Endothelial cell of umbilical vein (primary cell): ENCODE data around the gene HNRNPL. TPM values are rescaled to one million over a fixed set of nuclear protein-coding genes. Genes with fewer than 3 reads are reported as not detected.

Experiments used
- BruUV-seq: library from RNA; stranded (reverse); fragments of 400-500 nt; replicated peaks from 2 replicates; lab custom pipeline; 2021; lab: Mats Ljungman, UMichigan
- CTCF ChIA-PET: fragments of 300-600, 350-600 bp; sonication (Branson Sonifier 250); formaldehyde crosslinking; loops from one replicate; lab custom pipeline; 2021; ENCODE audit warnings: antibody characterized with exemption, inconsistent platforms; lab: Charles Lee
- POLR2A ChIA-PET: fragments of 300-600, 350-600 bp; sonication (Branson Sonifier 250); formaldehyde crosslinking; loops from one replicate; lab custom pipeline; 2021; ENCODE audit warnings: antibody characterized with exemption, inconsistent platforms; lab: Charles Lee
- DNase-seq: peaks from one replicate; pipeline ENCODE4 v3.0.0-alpha.2; 2011; ENCODE audit warnings: low read depth, low spot score
- FAIRE-seq: peaks from 2 replicates; lab custom pipeline; 2011; peaks lifted over from hg19 to GRCh38; lab: Jason Lieb, UNC
- H2AFZ ChIP-seq: 2 replicates; pipeline ENCODE4 v1.6.0; 2012; ENCODE audit warnings: low read depth, low read length, control low read depth, inconsistent platforms
- H3K27ac ChIP-seq: 2 replicates; pipeline ENCODE4 v1.5.1; 2011; ENCODE audit warnings: low read depth, mild to moderate bottlenecking, control low read depth, low read length, moderate library complexity; ENCODE audit not compliant: insufficient read depth
- H3K27me3 ChIP-seq, 2 experiments: 2 replicates each; pipeline versions ENCODE4 v1.6.0 to v1.6.1; 2011; ENCODE audit warnings: low read length in 2 of 2, mixed read lengths in 1 of 2; ENCODE audit not compliant: control insufficient read depth in 2 of 2, insufficient read depth in 2 of 2
- H3K36me3 ChIP-seq, 2 experiments: 2 replicates in 1 of 2; 3 replicates in 1 of 2; pipeline ENCODE4 v1.5.1; 2011; ENCODE audit warnings: low read length in 2 of 2, mild to moderate bottlenecking in 1 of 2, moderate library complexity in 1 of 2; ENCODE audit not compliant: control insufficient read depth in 2 of 2, insufficient read depth in 2 of 2; ENCODE audit errors: extremely low read depth in 1 of 2
- H3K4me1 ChIP-seq: 3 replicates; pipeline ENCODE4 v1.5.1; 2011; ENCODE audit warnings: mild to moderate bottlenecking, low read length; ENCODE audit not compliant: control insufficient read depth, insufficient read depth; ENCODE audit errors: extremely low read depth
- H3K4me2 ChIP-seq: 2 replicates; pipeline ENCODE4 v1.6.1; 2011; ENCODE audit warnings: low read length, control low read depth, mixed read lengths; ENCODE audit not compliant: insufficient read depth
- H3K4me3 ChIP-seq, 3 experiments: fragments of 200-600 bp in 1 of 3; sonication (generic), shearing (Covaris generic) in 1 of 3; replicated peaks in 1 of 3; 2 replicates each; pipeline ENCODE4 v1.5.1; 2011 to 2016; ENCODE audit warnings: control low read depth in 3 of 3, low read length in 3 of 3, mild to moderate bottlenecking in 2 of 3, inconsistent platforms in 1 of 3, low read depth in 1 of 3, moderate library complexity in 1 of 3; ENCODE audit not compliant: insufficient read depth in 1 of 3
- H3K79me2 ChIP-seq: 2 replicates; pipeline ENCODE4 v1.6.0; 2012; ENCODE audit warnings: low read length, inconsistent platforms; ENCODE audit not compliant: control insufficient read depth, insufficient read depth
- H3K9ac ChIP-seq: replicated peaks from 2 replicates; pipeline ENCODE3; 2011; ENCODE audit warnings: low read length, control low read depth; ENCODE audit not compliant: insufficient read depth; ENCODE audit errors: extremely low read depth
- H3K9me1 ChIP-seq: replicated peaks from 3 replicates; pipeline ENCODE4 v1.6.0; 2011; ENCODE audit warnings: mild to moderate bottlenecking, low read length; ENCODE audit not compliant: control insufficient read depth, insufficient read depth; ENCODE audit errors: extremely low read depth
- H3K9me3 ChIP-seq: replicated peaks from 2 replicates; pipeline ENCODE4 v1.5.1; 2012; ENCODE audit warnings: low read length, inconsistent platforms; ENCODE audit not compliant: control insufficient read depth, insufficient read depth
- H4K20me1 ChIP-seq: replicated peaks from 2 replicates; pipeline ENCODE3; 2011; ENCODE audit warnings: mild to moderate bottlenecking, low read length; ENCODE audit not compliant: control insufficient read depth, insufficient read depth; ENCODE audit errors: extremely low read depth
- CTCF ChIP-seq, 2 donors: IDR thresholded peaks; 1 replicate in 1 of 2; 2 replicates in 1 of 2; pipeline ENCODE4 v1.5.1; 2011; ENCODE audit warnings: low read length in 2 of 2, mild to moderate bottlenecking in 2 of 2, moderate library complexity in 2 of 2, control low read depth in 1 of 2, inconsistent platforms in 1 of 2, low read depth in 1 of 2; ENCODE audit not compliant: insufficient read depth in 1 of 2; ENCODE audit errors: extremely low read depth in 1 of 2
- EZH2 ChIP-seq: IDR thresholded peaks from 2 replicates; pipeline ENCODE4 v1.6.1; 2012; ENCODE audit warnings: borderline replicate concordance, low read depth, mild to moderate bottlenecking, moderate library complexity, low read length, inconsistent platforms; ENCODE audit not compliant: severe bottlenecking
- MAX ChIP-seq: IDR thresholded peaks from 2 replicates; pipeline ENCODE4 v1.6.1; 2011; ENCODE audit not compliant: insufficient read depth, insufficient read length
- MYC ChIP-seq: IDR thresholded peaks from one replicate; pipeline ENCODE4 v1.6.1; 2011; ENCODE audit warnings: mild to moderate bottlenecking, low read depth, low read length
- POLR2A ChIP-seq: IDR thresholded peaks from 2 replicates; pipeline ENCODE4 v1.6.1; 2012; ENCODE audit warnings: low read depth, mild to moderate bottlenecking, control low read depth, low read length
- POLR2AphosphoS5 ChIP-seq: IDR thresholded peaks from 2 replicates; pipeline ENCODE4 v1.6.1; 2012; ENCODE audit warnings: low read depth, mild to moderate bottlenecking, control low read depth, low read length, moderate library complexity; ENCODE audit not compliant: insufficient read depth
- dilution Hi-C: fragments of 300-500 bp; cut with MboI; formaldehyde crosslinking; loops from one replicate; pipeline ENCODE4 v1.15.0; 2019; ENCODE audit warnings: low sequenced_read_pairs; ENCODE audit not compliant: extremely low pct_ligation_motif_present
- intact Hi-C: fragments of 100-400 bp; cut with micrococcal nuclease; formaldehyde crosslinking; loops from one replicate; pipeline ENCODE4 v1.10.0; 2022
- polyA plus RNA-seq, 4 experiments: library from polyadenylated mRNA; depleted of rRNA in 3 of 4; stranded (reverse) in 3 of 4; unstranded in 1 of 4; fragments of >200 nt; gene quantifications; 2 replicates each; pipeline versions ENCODE4 v1.2.1 to v1.2.3, GENCODE V29; 2011 to 2012; ENCODE audit warnings: missing spikeins in 1 of 4
- total RNA-seq: library from RNA; stranded (reverse); gene quantifications from 2 replicates; pipeline ENCODE4 v1.2.3, GENCODE V29; 2021

The HNRNPL gene
- total and polyA plus RNA-seq, 2 donors (not counting 3 experiments of a cell fraction or from before 2014, with no cell fraction given): 305 to 451 TPM

- Histone ChIP-seq H3K27ac (no peak within 1 kb of the TSS), H3K79me2 (no peaks in the 10 kb centered on the region), H2AFZ (no peak within 1 kb of the TSS), H3K27me3 (no peaks in the 10 kb centered on the region), H3K4me2 (no peak within 1 kb of the TSS), H3K4me1 (no peaks in the 10 kb centered on the region), H4K20me1 (no peaks in the 10 kb centered on the region), H3K9ac (no peak within 1 kb of the TSS), H3K36me3 (peaks cover 0 to 13% of the 10 kb centered on the region in 2 experiments), H3K9me3 (no peaks in the 10 kb centered on the region), H3K4me3 (no peak within 1 kb of the TSS), H3K9me1 (no peaks in the 10 kb centered on the region)
- dilution Hi-C loops (no loop called here), intact Hi-C loops (no loop called here)
- ChIA-PET POLR2A (no interaction called here), CTCF (interaction anchor here (1.8 kb wide), 1 partner anchor 43 kb away, joined by 5 read pairs; no protein-coding TSS in a partner anchor)
- no TSS peak for BruUV-seq
- TF ChIP-seq MYC (no peak), POLR2A (no peak), CTCF (IDR thresholded peaks at IDR 0.05; ENCODE audit: extremely low read depth in 1 of 2, insufficient read depth in 1 of 2, low read depth in 1 of 2, low read length in 2 of 2) (no peak), POLR2AphosphoS5 (no peak), MAX (no peak), EZH2 (no peak)
- FAIRE-seq (no peak), DNase-seq (no peak)
Measured at GRCh38 chr19:38812841-38813320, 36.9 kb downstream of the HNRNPL start, which contains the start of gene LGALS4. TSS of gene LGALS4 (minus strand) at chr19:38812945. CDS start at chr19:38812886, 59 bp downstream.
